Spleen (tissue), 11 donors: ENCODE data around the gene MXRA7. TPM values are rescaled to one million over a fixed set of nuclear protein-coding genes. Genes with fewer than 3 reads are reported as not detected.

Experiments used
- DNase-seq: peaks from one replicate; pipeline ENCODE4 v3.0.0-alpha.2; 2020
- H3K27ac ChIP-seq, 8 donors: fragments of 200-600 bp; sonication (generic) in 7 of 8; 1 replicate in 4 of 8; 2 replicates in 4 of 8; pipeline versions ENCODE4 v1.5.0 to v1.8.0; 2016 to 2021; ENCODE audit warnings: inconsistent platforms in 4 of 8, mild to moderate bottlenecking in 4 of 8, moderate library complexity in 1 of 8
- H3K27me3 ChIP-seq, 7 donors: fragments of 200-600 bp; sonication (generic) in 6 of 7; replicated peaks in 1 of 7; 1 replicate in 4 of 7; 2 replicates in 3 of 7; pipeline versions ENCODE4 v1.5.0 to v1.8.0; 2016 to 2021; ENCODE audit warnings: inconsistent platforms in 3 of 7, mild to moderate bottlenecking in 1 of 7
- H3K36me3 ChIP-seq, 6 donors: fragments of 200-600 bp; sonication (generic) in 5 of 6; 1 replicate in 4 of 6; 2 replicates in 2 of 6; pipeline versions ENCODE4 v1.5.0 to v1.8.0; 2016 to 2021; ENCODE audit warnings: inconsistent platforms in 2 of 6
- H3K4me1 ChIP-seq, 6 donors: fragments of 200-600 bp; sonication (generic) in 5 of 6; 1 replicate in 3 of 6; 2 replicates in 3 of 6; pipeline versions ENCODE4 v1.5.0 to v1.8.0; 2016 to 2021; ENCODE audit warnings: inconsistent platforms in 3 of 6
- H3K4me3 ChIP-seq, 8 donors: fragments of 200-600 bp; sonication (generic) in 7 of 8; 1 replicate in 4 of 8; 2 replicates in 4 of 8; pipeline versions ENCODE4 v1.5.0 to v1.8.0; 2016 to 2021; ENCODE audit warnings: inconsistent platforms in 4 of 8, mild to moderate bottlenecking in 4 of 8, moderate library complexity in 2 of 8
- H3K9me3 ChIP-seq, 8 donors: fragments of 200-600 bp; sonication (generic) in 7 of 8; 1 replicate in 4 of 8; 2 replicates in 4 of 8; pipeline versions ENCODE4 v1.5.0 to v1.8.0; 2016 to 2021; ENCODE audit warnings: inconsistent platforms in 4 of 8
- POLR2A ChIP-seq, 3 donors: fragments of 450-650 bp; IDR thresholded peaks; one replicate each; pipeline ENCODE4 v1.5.1; 2017; ENCODE audit warnings: antibody characterized with exemption in 3 of 3, mild to moderate bottlenecking in 1 of 3
- POLR2AphosphoS5 ChIP-seq, 3 donors: sonication (generic); formaldehyde crosslinking; IDR thresholded peaks; one replicate each; pipeline ENCODE4 v1.5.1; 2017; ENCODE audit warnings: antibody characterized with exemption in 3 of 3
- WGBS, 5 donors: extraction: QIAGEN DNeasy Blood & Tissue Kit in 3 of 5; methylation state at CpG; one replicate each; pipeline versions ENCODE4 v1.1.5 to v1.1.7; 2013 to 2018; 5-methylcytosine and 5-hydroxymethylcytosine counted together
- intact Hi-C: fragments of 100-400 bp; cut with DNase I; formaldehyde crosslinking; loops from one replicate; pipeline ENCODE4 v1.15.0; 2023; ENCODE audit warnings: low total_unique reads
- polyA plus RNA-seq, 3 donors: library from polyadenylated mRNA; stranded (reverse); fragments of 200-250 nt; gene quantifications; one replicate each; pipeline ENCODE4 v1.2.1, GENCODE V29; 2013
- total RNA-seq, 7 donors: library from RNA; depleted of rRNA in 3 of 7; stranded (reverse); fragments of >200 nt in 3 of 7; fragmentation: NEBNext Ultra II Directional in 4 of 7; extraction: Animal tissue kit (Norgen Biotek cat#: 25700) in 4 of 7; gene quantifications; one replicate each; pipeline versions ENCODE4 v1.1.0 to v1.2.1, GENCODE V29; 2016 to 2021
- TF ChIP-seq, protein P1 (sequence below), 11 experiments: fragments of 200-600 bp in 7 of 11; fragments of 450-650 bp in 4 of 11; sonication (generic) in 4 of 11; IDR thresholded peaks in 8 of 11; conservative IDR thresholded peaks in 3 of 11; 1 replicate in 7 of 11; 2 replicates in 4 of 11; pipeline versions ENCODE4 v1.4.0 to v1.8.0; 2016 to 2021; ENCODE audit warnings: antibody characterized with exemption in 11 of 11, inconsistent platforms in 4 of 11, mild to moderate bottlenecking in 1 of 11
- donor health status: healthy with polysubstance abuse.
- donor health status: DM: no; HTN: no; CAD: no; lungs with moderate emphysema.
- donor health status: DM: no; HTN: no; CAD: no.
- donor health status: Bipolar disorder and iron deficiency.
- donor health status: healthy.
- donor health status: DM: no; HTN: no; CAD: no.
- donor health status: DM: yes; HTN: yes; CAD: no.

The MXRA7 gene
- total and polyA plus RNA-seq, 10 donors, result 37.8 to 172 (median 117) TPM

DNA sequence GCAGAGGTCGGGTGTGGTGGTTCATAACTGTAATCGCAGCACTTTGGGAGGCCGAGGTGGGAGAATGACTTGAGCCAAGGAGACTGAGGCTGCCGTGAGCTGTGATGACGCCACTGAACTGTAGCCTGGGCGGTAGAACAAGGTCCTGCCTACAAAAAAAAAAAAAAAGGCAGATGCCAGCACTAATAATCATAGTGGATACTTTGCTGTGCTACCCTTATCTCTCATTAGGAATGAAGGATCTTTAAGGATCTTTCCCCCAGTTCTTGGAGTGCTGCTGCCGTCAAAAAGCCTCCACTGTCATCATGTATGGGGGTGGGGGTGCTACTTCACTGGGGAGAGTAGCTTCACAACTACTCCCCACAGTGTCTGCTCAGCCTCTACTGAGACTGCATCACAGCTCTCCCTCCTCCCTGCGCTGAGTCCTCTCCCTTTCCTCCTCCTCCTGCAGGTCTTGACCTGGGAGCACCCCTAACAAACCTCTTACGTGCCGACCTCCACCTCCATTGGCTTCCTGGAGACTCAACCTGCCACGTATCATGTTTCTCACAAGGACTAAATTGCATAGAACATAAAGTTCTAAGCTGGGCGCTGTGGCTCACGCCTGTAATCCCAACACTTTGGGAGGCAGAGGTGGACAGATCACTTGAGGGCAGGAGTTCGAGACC lies 42.8 kb downstream of the MXRA7 start:
- intact Hi-C loops, result no loop called here
- no peak for DNase-seq
- peaks cover 6 to 29% (median 23%) of the 10 kb centered on the region in 6 donors for H3K4me1 ChIP-seq
- TF ChIP-seq POLR2AphosphoS5 (IDR thresholded peaks at IDR 0.05) (no peak), POLR2A (IDR thresholded peaks at IDR 0.05) (no peak)
- no peaks in the 10 kb centered on the region for H3K36me3 ChIP-seq
- no peak overlapping the region for H3K4me3 ChIP-seq
- H3K27ac ChIP-seq, result no peak overlapping the region
- no peaks in the 10 kb centered on the region for H3K9me3 ChIP-seq
- WGBS, 5 donors, result 86 to 91% (median 87%) methylated on average over 14 of the region's 14 CpGs
- peaks cover 0 to 9% (median 0%) of the 10 kb centered on the region in 7 donors for H3K27me3 ChIP-seq

DNA sequence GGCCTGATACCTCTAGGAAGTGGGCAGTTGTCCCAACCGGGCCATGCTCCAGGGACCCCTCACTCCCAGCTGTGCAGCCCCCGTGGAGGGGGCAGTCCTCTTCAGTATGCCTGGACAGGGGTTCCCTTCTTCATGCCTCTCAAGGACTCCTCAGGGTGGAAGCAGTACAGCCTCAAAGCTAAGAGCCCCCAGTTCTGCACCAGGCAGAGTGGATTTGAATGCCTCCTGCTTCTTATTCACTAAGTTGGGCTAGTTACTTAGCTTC lies 43.3 kb downstream of the MXRA7 start:
- no peak overlapping the region for H3K27ac ChIP-seq
- WGBS, 5 donors, result 59 to 78% (median 61%) methylated on average over 2 of the region's 2 CpGs

DNA sequence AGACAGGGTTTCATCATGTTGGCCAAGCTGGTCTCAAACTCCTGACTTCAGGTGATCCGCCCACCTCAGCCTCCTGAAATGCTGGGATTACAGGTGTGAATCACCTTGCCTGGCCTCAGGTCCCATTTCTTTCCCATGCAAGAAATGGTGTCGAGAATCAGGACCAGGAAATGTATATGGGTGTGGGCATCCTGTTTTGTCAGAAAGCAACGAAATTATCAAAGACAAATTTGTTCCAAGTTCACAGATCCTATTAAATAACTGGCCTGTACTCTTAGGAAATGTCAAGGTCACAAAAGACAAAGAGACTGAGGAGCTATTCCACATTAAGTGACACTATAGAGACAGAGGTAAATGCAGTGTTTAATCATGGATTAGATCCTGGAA lies 50.1 kb downstream of the MXRA7 start:
- Histone ChIP-seq H3K4me1 (peaks cover 4 to 37% (median 28%) of the 10 kb centered on the region in 6 donors), H3K36me3 (no peaks in the 10 kb centered on the region), H3K4me3 (no peak overlapping the region), H3K9me3 (no peaks in the 10 kb centered on the region), H3K27me3 (peaks cover 0 to 17% (median 0%) of the 10 kb centered on the region in 7 donors), H3K27ac (peak overlapping the region in 7 of 8 donors; percentile 5 to 68 (median 42))
- TF ChIP-seq, protein P1, sequence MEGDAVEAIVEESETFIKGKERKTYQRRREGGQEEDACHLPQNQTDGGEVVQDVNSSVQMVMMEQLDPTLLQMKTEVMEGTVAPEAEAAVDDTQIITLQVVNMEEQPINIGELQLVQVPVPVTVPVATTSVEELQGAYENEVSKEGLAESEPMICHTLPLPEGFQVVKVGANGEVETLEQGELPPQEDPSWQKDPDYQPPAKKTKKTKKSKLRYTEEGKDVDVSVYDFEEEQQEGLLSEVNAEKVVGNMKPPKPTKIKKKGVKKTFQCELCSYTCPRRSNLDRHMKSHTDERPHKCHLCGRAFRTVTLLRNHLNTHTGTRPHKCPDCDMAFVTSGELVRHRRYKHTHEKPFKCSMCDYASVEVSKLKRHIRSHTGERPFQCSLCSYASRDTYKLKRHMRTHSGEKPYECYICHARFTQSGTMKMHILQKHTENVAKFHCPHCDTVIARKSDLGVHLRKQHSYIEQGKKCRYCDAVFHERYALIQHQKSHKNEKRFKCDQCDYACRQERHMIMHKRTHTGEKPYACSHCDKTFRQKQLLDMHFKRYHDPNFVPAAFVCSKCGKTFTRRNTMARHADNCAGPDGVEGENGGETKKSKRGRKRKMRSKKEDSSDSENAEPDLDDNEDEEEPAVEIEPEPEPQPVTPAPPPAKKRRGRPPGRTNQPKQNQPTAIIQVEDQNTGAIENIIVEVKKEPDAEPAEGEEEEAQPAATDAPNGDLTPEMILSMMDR (IDR thresholded peaks at IDR 0.05 in 8 of 11, conservative IDR thresholded peaks at IDR 0.05 in 3 of 11), result no peak
- 34 to 54% (median 46%) methylated on average over 3 of the region's 3 CpGs for WGBS, 5 donors
- no peak for DNase-seq
- intact Hi-C loops, result no loop called here

More for the DNA sequence above, 43.3 kb downstream of the MXRA7 start:
- TF ChIP-seq, protein P1 (IDR thresholded peaks at IDR 0.05 in 8 of 11, conservative IDR thresholded peaks at IDR 0.05 in 3 of 11), result no peak
- TF ChIP-seq POLR2AphosphoS5 (IDR thresholded peaks at IDR 0.05) (no peak), POLR2A (IDR thresholded peaks at IDR 0.05) (no peak)
- DNase-seq, result no peak
- intact Hi-C loops, result no loop called here
- H3K36me3 ChIP-seq, result no peaks in the 10 kb centered on the region
- no peak overlapping the region for H3K4me3 ChIP-seq
- peaks cover 1 to 24% (median 18%) of the 10 kb centered on the region in 6 donors for H3K4me1 ChIP-seq
- H3K9me3 ChIP-seq, result no peaks in the 10 kb centered on the region
- H3K27me3 ChIP-seq, result peaks cover 0 to 9% (median 0%) of the 10 kb centered on the region in 7 donors

DNA sequence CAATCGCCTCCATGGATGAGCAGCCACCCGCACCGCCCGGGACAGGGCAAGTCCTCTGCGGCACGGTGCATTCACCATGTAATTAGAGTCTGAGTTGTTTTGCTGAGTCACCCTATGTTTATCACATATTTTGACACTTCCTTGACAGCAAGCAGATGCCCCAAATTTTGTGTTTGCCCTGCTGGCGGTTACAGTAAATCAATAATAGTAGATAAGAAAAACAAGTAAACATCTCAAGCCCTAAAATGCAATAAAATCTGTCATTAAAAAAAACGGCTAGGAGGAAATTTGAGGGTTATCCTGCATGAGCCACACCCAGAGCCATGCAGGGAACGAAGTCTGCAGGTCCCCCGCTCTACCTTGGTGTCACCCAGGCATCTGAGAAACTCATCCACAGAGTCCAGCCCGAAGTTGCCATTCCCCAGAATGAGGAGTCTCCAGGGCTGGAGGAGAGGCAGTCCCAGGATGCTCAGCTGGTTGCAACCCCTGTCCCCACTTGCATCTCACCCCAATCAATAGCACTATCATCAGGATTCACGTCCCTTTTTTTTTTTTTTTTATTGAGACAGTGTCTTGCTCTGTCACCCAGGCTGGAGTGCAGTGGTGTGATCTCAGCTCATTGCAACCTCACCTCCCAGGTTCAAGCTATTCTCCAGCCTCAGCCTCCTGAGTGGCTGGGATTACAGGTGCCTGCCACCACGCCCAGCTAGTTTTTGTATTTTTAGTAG lies 50.7 kb downstream of the MXRA7 start:
- no peaks in the 10 kb centered on the region for H3K36me3 ChIP-seq
- peak overlapping the region in 6 of 8 donors; percentile 21 to 68 (median 48) for H3K27ac ChIP-seq
- TF ChIP-seq POLR2A (IDR thresholded peaks at IDR 0.05) (no peak), POLR2AphosphoS5 (IDR thresholded peaks at IDR 0.05) (peak in 1 of 3 donors; percentile 23)
- TF ChIP-seq, protein P1 (IDR thresholded peaks at IDR 0.05 in 8 of 11, conservative IDR thresholded peaks at IDR 0.05 in 3 of 11), result no peak
- intact Hi-C loops, result no loop called here
- DNase-seq, result no peak
- no peaks in the 10 kb centered on the region for H3K9me3 ChIP-seq
- H3K27me3 ChIP-seq, result peaks cover 0 to 17% (median 0%) of the 10 kb centered on the region in 7 donors
- WGBS, 5 donors, result 27 to 43% (median 35%) methylated on average over 13 of the region's 13 CpGs
- no peak overlapping the region for H3K4me3 ChIP-seq
- peaks cover 4 to 37% (median 28%) of the 10 kb centered on the region in 6 donors for H3K4me1 ChIP-seq
